ENCODE measurements around the gene RNASE12. TPM values are rescaled to one million over a fixed set of nuclear protein-coding genes. Genes with fewer than 3 reads are reported as not detected.
"Not testable (repeated sequence)": the region's sequence is repeated elsewhere in the genome, so short reads cannot be mapped to it uniquely, and the experiment has no call there.

Gene RNASE12
- total RNA-seq, 4 donors from 2014 or later: not detected

DNA sequence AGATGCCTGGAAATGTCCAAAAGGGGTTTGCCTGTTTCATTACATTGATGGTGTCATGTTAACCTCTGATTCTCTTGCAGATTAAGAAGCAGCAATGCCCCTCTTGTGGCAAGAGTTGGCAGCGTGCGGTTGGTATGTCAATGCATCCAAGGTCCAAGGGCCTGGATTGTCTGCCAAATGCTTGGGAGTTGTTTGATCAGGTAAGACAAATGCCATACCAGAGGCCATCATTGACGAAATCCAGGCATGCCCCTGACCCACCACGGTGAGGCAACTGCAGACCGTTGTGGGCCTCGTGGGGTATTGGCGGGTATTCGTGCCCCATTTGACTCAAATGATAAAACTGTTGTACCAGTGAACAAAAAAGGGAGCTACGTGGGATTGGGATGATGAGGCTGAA is 11.4 kb upstream of the RNASE12 start:
- no peaks in the 10 kb centered on the region for H3K9me3 ChIP-seq
- no peak overlapping the region for H3K4me3 ChIP-seq
- H3K36me3 ChIP-seq: no peaks in the 10 kb centered on the region
- no peak for ATAC-seq
- H3K4me1 ChIP-seq: no peaks in the 10 kb centered on the region
- 50 to 90% methylated on average over 2 of the region's 9 CpGs for WGBS, 2 donors (ENCODE audit: low coverage in 1 of 2)
- no peaks in the 10 kb centered on the region for H3K27me3 ChIP-seq
- no peak overlapping the region for H3K27ac ChIP-seq
- no peak for TF ChIP-seq EP300 (IDR thresholded peaks at IDR 0.05)
- no peak for TF ChIP-seq CTCF (IDR thresholded peaks at IDR 0.05)
- no peak for TF ChIP-seq POLR2AphosphoS5 (IDR thresholded peaks at IDR 0.05)
- no peak for TF ChIP-seq POLR2A (IDR thresholded peaks at IDR 0.05)

DNA sequence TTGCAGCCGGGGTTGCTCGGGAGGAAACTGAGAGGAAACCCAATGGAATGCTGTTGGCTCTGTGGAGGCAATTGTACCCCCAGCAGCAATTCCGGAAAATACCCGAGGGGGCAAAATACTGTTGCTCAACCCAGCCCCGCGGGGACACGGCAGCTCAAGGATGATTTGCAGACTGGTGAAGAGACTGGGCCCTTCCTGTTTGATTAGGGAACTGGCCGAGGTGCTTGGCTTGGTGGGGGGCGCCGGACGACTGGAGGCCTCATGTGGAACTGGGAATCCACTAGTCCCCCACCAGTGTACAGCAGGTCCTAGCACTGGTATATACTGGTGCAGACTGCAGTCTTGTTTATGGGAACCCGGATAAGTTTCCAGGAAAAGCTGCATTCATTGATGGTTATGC is 10.3 kb upstream of the RNASE12 start:
- no peaks in the 10 kb centered on the region for H3K4me1 ChIP-seq
- TF ChIP-seq POLR2AphosphoS5 (IDR thresholded peaks at IDR 0.05) (no peak), CTCF (IDR thresholded peaks at IDR 0.05) (no peak), EP300 (IDR thresholded peaks at IDR 0.05) (no peak), POLR2A (IDR thresholded peaks at IDR 0.05) (no peak)
- H3K9me3 ChIP-seq: no peaks in the 10 kb centered on the region
- no peak for ATAC-seq
- WGBS, 2 donors (ENCODE audit: low coverage in 1 of 2): 67 to 77% methylated on average over 1 to 11 of the region's 12 CpGs
- H3K27me3 ChIP-seq: no peaks in the 10 kb centered on the region
- H3K4me3 ChIP-seq: no peak overlapping the region
- no peaks in the 10 kb centered on the region for H3K36me3 ChIP-seq
- no peak overlapping the region for H3K27ac ChIP-seq

DNA sequence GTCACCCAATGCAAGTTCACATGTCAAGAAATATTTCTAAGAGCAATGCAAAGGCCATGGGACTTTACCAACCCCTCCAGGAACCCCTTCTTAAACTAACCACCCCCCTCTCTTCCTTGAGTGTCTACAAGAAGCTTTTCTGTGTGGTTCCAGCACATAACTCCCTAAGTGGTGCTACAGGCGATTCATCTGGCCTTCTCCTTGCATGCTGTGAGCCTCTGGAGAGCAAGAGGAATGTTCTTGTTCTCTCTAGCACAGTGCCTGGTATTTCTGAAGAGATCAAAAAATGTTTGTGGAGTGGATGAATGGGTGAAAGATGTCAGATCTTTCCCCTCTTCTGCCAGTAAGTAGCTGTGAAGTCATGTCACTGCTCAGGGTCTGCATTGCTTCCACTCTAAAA is 5.9 kb upstream of the RNASE12 start:
- TF ChIP-seq CTCF (IDR thresholded peaks at IDR 0.05) (no peak), POLR2AphosphoS5 (IDR thresholded peaks at IDR 0.05) (no peak), EP300 (IDR thresholded peaks at IDR 0.05) (no peak), POLR2A (IDR thresholded peaks at IDR 0.05) (no peak)
- H3K27me3 ChIP-seq: no peaks in the 10 kb centered on the region
- no peaks in the 10 kb centered on the region for H3K4me1 ChIP-seq
- H3K36me3 ChIP-seq: no peaks in the 10 kb centered on the region
- H3K9me3 ChIP-seq: no peaks in the 10 kb centered on the region
- H3K27ac ChIP-seq: no peak overlapping the region
- 75% methylated on average over 1 of the region's 1 CpG; no CpG with 5 or more reads in 1 of the 2 donors for WGBS, 2 donors (ENCODE audit: low coverage in 1 of 2)
- no peak overlapping the region for H3K4me3 ChIP-seq
- no peak for ATAC-seq

GRCh38 chr14:20595726-20596125 is 4.5 kb upstream of the RNASE12 start:
- H3K4me3 ChIP-seq, H3K27ac ChIP-seq, H3K27me3 ChIP-seq, ATAC-seq, H3K9me3 ChIP-seq, H3K36me3 ChIP-seq, H3K4me1 ChIP-seq: not testable (repeated sequence)
- WGBS, 2 donors (ENCODE audit: low coverage in 1 of 2): 100% methylated on average over 3 of the region's 3 CpGs; no CpG with 5 or more reads in 1 of the 2 donors

- 27 to 78% methylated on average over 1 of the region's 1 CpG for WGBS, 2 donors (ENCODE audit: low coverage in 1 of 2)
- ATAC-seq: no peak
These were observed 1.4 kb upstream of the RNASE12 start for GRCh38 chr14:20592574-20592973.

More at GRCh38 chr14:20592574-20592973, 1.4 kb upstream of the RNASE12 start:
- no peak for TF ChIP-seq POLR2A (IDR thresholded peaks at IDR 0.05)
- no peak for TF ChIP-seq EP300 (IDR thresholded peaks at IDR 0.05)
- TF ChIP-seq CTCF (IDR thresholded peaks at IDR 0.05): no peak
- Histone ChIP-seq H3K4me3 (no peak overlapping the region), H3K9me3 (no peaks in the 10 kb centered on the region), H3K4me1 (no peaks in the 10 kb centered on the region), H3K36me3 (no peaks in the 10 kb centered on the region), H3K27ac (no peak overlapping the region), H3K27me3 (peaks cover 5% of the 10 kb centered on the region)

All from gastroesophageal sphincter (tissue), 4 donors.